Stimulated activated CD8-positive, alpha-beta memory T cell treated with anti-CD3 and anti-CD28 coated beads, Interleukin-15, amount 100 ng/mL, for 24 hours (primary cell): ENCODE data around the gene LOC101059915.
"Not testable (repeated sequence)": the region's sequence is repeated elsewhere in the genome, so short reads cannot be mapped to it uniquely, and the experiment has no call there.

Source experiments
- DNase-seq: peaks from one replicate; pipeline ENCODE4 v3.0.0-alpha.2; 2020; ENCODE audit warnings: low read depth

LOC101059915 gene

DNA sequence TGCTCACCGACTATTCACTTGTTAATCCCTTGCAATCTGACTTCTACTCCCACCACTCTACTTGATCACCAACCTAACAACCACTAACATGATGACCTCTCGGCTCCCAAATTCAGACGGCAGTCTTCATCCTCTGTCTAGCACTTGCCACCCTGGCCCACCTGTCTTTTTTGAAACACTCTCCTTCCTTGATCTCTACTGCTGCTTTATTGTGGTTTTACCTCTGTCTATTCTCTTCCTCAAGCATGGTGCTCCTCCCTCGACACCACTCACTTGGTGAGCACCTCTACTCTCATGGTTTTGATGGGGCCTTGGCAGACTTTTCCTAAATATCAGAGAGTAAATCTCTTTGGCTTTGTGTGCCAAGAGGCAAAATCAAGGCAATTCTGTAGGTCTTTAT is 27.3 kb upstream of the LOC101059915 start:
- DNase-seq, result no peak

DNA sequence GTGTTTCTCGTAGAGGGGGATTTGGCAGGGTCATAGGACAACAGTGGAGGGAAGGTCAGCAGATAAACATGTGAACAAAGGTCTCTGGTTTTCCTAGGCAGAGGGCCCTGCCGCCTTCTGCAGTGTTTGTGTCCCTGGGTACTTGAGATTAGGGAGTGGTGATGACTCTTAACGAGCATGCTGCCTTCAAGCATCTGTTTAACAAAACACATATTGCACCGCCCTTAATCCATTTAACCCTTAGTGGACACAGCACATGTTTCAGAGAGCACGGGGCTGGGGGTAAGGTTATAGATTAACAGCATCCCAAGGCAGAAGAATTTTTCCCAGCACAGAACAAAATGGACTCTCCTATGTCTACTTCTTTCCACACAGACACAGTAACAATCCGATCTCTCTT is 22.9 kb upstream of the LOC101059915 start:
- not testable (repeated sequence) for DNase-seq

DNA sequence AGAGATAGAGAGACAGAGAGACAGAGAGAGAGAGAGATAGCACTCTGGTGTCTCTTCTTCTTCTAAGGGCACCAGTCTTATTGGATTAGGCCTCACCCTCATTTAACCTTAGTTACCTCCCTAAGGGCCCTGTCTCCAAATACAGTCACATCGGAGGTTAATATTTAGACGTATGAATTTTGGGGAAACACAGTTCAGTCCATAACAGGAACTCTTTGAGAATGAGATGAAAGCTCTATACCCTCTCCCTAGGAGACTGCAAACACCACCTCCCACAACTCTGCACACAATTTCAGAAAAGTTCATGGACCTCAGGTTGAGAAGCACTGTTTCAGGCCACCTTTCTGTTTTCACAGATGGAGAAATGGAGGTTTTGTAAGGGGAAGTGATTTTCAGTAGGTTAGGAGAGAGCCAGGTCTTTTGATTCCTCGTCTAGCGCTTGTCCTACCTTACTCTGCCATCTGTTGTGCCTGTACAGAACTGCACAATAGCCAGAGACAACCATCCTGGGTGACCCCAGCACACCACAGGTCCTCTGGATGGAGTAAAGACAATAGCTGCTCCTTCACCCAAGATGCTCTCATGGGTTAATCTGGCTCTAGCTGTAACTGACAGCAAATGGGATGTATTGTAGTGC is 16.9 kb upstream of the LOC101059915 start:
- DNase-seq, result no peak

DNA sequence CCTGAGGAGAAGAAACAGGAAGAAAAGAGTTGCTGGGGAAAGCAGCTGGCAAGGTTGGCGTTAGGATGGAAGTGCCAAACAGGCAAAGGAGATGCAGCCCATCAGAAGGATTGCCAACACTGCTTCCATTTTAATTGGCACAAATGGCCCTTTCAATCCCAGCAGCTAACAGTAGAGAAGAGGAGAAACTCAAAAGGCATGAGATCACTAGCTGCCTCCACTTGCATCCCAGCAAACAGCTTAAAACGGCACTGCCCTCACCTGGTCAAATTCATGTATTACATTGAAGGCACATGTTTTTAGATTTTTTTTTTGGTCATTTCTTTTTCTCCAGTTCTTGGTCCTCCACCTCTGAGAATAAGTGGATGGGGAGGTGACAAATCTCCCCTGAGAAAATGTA is 14.9 kb upstream of the LOC101059915 start:
- DNase-seq, result no peak

DNA sequence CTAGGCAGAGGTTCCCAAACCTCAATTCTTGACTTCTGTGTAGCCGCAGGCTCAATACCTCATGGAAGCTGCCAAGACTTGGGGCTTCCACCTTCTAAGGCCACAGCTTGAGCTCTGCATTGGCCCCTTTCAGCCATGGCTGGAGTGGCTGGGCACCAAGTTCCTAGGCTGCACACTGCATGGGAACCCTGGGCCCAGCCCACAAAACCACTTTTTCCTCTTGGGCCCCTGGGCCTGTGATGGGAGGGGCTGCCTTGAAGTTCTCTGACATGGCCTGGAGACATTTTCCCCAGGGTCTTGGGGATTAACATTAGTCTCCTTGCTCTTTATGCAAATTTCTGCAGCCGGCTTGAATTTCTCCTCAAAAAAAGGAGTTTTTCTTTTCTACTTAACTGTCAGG is 14.0 kb upstream of the LOC101059915 start:
- DNase-seq, result no peak

DNA sequence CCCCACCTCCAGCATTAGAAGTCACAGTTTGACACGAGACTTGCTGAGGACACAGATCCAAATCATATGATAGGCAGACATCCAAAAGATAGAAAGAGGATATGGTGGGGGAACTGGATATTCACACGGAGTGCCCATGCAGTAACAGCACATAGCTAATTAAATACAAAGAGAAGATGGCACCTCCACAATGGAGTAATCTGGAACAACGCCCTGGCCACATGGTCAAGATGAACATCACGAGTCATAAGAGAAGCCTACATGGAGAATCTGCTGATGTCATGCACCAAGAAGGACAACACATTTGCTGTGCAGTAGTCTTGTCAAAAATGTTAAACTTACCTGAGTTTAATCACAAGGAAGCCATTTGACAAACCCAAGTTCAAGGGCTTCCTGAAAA is 10.1 kb upstream of the LOC101059915 start:
- DNase-seq, result no peak

DNA sequence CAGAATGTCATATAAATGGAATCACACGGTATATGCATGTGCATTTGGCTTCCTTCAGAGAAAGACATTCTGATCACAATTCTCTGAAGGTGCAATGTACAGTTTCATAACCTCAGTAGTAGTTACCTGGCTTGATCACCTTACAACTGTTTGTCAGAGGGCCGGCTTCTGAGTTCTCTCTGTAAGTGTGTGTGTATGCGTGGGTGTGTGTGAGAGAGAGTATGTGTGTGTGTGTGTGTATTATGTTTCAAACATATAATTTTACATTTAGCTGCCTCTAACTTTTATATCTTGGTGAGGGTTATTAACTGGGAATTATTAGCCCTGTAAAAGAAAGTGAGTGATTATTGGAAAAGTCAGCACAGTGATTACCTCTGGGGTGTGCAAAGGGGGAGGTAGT is 8.0 kb upstream of the LOC101059915 start:
- DNase-seq, result no peak

DNA sequence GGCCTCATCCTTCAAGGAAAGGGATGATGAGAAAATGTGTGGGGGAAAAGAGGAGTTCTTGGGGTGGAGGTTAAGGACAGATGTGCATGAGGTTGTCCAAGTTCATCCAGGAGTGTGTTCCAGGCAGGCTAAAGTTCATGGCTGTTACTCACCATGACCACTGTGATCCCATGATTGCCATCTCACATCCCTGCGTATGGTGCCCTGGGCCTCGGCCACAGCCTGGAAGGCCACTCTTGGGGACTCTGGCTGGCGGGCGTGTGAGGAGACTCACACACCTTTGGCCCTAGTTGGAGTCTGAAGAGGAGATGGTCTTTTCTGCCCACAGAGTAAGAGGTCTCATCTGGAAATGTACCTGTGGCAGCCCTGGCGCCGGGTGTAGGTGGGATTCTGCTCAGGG is 7.4 kb upstream of the LOC101059915 start:
- no peak for DNase-seq

DNA sequence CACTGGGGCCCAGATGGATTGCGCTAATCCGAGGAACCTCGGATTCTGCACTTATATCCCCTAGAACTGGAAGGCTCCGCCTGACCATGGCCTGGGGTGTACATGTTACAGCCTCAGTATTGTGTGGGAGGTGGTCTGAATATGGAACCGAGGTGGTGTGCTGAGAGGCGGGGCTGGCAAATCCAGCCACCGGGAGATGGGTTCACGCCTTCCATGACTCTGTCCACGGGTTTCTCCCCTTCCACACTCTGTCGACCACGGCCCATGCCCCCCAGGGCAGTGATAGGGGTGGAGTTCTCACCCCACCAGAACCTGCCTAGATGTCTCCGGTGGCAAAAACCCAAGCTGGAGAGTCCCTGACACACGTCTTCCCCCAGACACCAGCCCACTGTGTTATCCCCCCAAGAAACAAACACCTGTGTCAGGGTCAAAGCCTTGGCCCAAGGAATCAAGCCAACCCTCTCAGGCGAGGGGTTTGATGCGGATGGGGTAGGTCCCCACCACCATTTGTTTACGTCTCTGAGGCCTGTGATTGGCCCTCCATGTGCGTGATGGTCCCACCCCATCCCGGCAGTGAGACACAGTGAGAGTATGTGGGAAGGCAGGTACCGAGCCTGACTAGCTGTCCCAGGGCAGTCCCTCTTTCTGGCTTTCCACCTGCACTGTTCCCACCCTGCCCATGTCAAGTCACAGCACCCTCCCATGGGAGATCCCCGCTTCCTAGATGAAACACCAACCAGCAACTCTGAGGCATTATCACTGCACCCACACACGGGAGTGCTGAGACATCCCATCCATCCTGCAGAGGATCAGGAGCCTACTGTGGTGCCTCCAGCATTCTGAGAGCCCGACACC is 6.6 kb upstream of the LOC101059915 start:
- no peak for DNase-seq

DNA sequence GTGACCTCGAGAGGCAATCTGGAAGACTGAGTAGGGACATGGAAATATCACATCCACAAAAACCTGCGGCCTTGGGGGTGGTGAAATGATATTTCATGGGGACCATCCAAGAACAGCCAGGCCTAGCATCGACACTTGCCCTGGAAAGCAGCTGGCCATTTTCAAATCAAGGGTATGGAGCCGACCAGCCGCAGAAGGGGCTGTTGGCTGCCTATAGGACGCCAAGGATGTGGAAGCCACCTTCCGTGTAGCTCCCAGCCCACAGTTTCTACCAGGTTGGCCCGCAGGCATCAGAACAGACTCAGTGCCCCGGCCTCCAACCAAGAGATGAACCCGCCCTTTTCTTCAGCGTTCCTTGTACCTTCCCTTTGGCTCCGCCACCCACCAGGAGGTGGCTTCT is 5.4 kb upstream of the LOC101059915 start:
- DNase-seq, result no peak

DNA sequence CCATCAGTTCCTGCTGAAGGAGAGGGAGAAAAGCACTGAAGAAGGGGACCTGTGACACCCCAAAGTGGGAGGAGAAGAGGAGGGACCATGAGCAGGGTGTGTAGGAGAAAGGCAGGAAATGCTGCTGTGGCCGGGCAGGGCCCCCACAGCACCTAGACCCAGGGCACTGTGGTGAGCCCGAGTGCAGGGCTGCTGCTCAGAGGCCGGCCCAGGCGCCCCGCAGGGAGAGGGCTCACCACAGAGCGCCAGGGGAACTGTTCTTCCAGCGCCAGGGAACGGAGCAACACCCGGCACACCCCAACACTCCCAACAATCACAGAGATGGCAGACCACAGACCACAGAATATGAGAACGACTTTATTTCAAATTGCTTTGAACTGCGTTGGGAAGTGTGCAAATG is 4.7 kb upstream of the LOC101059915 start:
- not testable (repeated sequence) for DNase-seq

DNA sequence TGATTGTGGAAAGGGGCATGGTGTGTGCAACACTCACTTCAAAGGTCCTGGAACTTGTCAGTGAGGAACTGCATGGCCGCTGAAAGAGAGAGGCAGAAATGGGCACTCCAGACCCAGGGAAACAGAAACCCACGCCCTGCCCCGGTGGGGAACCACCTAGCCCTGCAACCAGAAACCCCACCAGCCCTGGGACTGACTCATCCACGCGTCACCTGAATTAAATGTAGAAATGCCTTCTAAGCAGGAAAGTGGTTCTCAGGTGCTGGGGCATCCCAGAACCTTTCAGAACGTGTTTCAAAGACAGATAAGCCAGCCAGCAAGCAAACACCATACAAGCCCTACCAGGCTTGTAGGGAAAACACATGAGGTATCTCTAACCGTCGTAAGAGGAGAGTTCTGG is 4.1 kb upstream of the LOC101059915 start:
- not testable (repeated sequence) for DNase-seq

DNA sequence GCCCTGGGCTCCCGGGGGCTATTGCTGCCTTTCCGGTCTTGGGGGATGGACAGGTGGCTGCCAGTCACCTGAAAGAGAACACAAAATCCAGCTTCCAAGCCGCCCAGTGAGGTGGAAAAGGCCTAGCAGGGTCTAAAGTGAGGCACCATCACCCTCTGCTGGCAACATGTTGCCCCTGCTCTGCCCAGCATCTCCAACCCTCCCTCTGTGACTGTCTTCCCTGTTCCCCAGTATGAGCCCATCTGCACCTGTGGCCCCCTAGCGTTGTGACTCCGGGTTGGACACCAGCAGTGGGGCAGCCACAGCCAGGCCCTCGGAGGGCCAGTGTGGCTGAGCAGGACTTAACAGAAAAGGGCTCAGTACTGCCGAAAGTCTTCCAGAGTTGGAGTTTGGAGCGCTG is 3.1 kb upstream of the LOC101059915 start:
- DNase-seq, result not testable (repeated sequence)

DNA sequence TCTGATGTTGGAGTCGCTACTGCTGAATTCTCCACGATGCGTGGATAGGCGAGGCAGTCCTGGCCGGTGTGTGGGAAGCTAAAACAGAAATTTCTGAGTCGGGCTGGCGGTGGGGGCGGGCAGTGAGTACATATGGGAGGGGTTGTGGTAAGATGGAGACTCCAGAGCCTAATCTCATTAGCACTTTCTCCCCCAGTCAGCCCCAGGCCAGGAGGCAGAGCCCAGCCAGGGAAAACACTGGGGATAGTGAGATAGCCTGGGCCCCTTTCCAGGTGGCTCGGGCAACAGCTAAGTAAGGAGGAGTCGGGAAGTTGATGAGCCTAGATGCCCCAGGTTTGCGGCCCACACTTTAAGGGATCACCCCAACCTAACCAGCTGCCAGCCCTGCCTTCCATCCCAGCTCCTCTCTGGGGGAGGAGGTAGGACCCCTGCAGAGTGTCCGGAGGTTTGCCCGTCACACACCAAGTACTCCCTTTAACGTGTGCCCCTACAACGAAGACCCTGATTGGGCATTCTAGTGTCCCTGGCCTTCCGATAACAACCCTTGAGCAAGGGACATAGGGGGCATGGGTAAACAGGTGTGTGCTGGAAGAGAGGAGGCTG is 2.4 kb upstream of the LOC101059915 start:
- no peak for DNase-seq

DNA sequence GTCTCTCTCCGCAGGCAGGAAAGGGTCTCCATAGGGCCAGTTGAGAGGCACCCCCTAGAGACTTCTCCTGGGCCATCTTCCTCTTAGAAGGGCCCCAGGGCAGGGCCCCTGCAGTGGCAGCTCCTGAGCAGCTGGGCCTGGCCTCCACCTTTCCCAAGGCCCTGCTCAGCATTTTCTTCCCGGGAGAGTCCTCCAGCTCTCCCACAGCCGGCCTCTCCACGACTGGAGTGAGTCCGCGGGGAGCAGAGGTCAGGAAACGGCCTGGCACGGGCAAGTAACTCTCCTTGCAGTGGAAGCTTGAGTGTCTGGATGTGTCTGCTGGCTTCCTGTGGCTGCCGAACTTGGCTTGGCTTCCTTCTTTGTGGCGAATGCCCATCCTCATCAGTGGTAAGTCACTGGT is 1.6 kb upstream of the LOC101059915 start:
- DNase-seq, result no peak

DNA sequence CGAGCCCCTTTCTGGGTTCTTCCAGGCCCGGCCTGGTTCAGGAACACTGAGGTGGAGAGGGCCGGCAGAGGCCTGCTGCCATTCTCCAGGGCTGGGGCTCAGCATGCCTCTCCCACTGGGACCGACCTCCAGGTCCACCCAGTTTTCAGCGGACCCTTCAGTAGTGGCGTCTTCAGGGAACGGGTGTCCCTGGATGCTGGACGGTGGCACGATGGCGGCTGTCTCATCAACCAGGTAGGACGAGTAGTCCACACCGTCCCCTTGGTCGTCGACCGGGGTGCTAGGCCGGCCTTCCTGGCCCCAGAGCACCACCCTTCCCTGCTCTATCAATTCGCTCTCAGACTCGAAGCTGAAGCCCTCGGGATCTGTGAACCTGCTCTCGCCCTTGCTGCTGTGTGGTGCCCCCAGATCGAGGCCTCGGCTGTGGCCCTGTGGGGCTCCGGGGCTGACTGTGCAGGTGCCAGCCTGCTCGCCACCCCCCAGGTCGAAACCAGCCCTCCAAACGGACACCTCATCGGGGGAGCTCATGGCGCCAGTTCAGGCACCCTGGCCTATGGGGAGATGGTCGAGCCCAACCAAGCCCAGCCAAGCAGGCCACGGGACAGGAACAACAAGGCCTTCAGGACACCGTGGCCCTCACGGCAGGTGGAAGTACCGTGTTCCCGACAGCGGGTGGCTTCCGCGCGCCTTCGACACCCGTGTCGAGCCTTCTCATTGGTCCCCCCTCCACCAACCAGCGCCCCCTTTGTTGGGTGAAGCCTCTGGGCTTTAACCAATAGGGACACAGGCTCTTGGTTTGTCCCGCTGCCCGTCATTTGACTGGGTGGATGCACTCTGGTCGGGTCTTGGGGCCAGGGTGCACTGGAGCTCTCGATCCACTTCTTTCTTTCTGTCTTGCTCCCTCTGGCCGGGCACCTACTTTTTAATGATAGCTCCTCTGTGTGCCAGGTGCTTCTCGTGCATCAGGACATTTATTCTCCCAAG is 814 bp upstream of the LOC101059915 start:
- no peak for DNase-seq

DNA sequence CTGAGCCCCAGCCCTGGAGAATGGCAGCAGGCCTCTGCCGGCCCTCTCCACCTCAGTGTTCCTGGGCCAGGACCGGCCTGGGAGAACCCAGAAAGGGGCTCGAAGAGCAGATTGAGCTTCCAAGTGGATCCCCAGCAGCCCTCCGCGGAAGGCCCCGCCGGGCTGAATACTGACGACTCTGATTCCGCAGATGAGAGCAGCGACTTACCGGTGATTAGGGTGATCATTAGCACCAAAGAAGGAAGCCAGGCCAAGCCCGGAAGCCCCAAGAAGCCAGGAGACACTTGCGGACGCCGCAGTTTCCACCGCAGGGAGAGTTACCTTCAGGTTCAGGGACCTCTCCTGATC is 876 bp downstream of the LOC101059915 start:
- no peak for DNase-seq

DNA sequence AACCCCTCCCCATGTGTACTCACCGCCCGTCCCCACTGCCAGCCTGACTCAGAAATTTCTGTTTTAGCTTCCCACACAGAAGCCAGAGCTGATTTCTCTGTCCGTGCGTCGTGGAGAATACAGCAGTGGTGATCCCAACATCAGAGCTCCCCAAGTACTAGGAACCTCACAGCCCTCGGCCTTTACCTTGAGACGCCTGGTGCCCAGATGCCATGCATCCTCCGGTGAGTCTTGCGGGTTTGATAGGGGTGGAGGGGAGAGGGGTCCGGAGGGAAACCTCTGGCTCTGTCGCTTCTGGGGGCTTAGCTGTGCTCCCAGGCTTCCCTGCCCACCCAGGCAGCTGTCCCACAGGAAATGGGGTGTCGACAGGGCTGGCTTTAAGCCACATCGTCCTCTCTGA is 2.1 kb downstream of the LOC101059915 start:
- no peak for DNase-seq

DNA sequence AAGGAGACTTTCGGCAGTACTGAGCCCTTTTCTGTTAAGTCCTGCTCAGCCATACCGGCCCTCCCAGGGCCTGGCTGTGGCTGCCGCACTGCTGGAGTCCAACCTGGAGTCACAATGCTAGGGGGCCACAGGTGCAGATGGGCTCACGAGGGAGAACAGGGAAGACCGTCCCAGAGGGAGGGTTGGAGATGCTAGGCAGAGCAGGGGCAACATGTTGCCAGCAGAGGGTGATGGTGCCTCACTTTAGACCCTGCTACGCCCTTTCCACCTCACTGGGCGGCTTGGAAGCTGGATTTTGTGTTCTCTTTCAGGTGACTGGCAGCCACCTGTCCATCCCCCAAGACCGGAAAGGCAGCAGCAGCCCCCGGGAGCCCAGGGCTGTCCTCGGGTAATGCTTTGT is 2.6 kb downstream of the LOC101059915 start:
- DNase-seq, result not testable (repeated sequence)

DNA sequence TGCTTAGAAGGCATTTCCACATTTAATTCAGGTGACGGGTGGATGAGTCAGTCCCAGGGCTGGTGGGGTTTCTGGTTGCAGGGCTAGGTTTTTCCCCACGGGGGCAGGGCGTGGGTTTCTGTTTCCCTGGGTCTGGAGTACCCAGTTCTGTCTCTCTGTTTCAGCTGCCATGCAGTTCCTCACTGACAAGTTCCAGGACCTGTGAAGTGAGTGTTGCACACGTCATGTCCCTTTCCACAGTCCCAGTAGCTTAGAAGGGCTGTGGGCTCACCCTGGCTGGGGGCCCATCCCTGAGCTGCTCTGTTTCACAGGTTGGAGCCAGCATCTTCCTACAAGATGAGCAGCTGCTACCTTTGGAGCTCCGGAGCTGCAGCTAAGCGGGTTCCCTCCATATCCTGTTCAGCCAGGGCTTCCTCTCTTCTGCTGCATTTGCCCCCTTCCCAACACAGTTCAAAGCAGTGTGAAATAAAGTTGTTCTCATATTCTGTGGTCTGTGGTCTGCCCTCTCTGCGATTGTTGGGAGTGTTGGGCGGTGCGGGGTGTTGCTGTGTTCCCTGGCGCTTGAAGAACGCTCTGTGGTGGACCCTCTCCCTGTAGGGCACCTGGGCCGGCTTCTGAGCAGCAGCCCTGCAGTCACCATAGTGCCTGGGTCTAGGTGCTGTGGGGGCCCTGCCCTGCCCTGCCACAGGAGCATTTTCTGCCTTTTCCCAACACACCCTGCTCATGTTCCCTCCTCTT is 3.9 kb downstream of the LOC101059915 start:
- no peak for DNase-seq

DNA sequence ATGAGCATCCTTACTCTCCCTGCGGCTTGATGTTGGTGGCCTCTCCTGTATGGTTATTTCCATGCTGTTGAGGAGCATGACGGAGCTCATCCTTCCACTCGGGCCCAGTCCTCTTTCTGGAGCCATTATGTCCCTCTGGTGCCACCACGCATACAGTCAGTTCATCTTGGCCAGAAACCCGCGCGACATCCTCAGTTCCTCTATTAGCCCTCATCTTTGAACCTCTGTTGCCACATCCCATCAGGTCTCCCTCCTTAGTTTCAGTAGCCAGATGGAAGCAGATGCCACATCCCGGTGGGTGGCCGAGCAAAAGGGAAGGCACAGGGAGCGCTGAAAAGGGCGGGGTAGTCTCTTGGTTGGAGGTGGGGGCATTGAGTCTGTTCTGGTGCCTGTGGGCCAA is 4.6 kb downstream of the LOC101059915 start:
- DNase-seq, result no peak
